ENCODE data around the gene TBCK.

DNA sequence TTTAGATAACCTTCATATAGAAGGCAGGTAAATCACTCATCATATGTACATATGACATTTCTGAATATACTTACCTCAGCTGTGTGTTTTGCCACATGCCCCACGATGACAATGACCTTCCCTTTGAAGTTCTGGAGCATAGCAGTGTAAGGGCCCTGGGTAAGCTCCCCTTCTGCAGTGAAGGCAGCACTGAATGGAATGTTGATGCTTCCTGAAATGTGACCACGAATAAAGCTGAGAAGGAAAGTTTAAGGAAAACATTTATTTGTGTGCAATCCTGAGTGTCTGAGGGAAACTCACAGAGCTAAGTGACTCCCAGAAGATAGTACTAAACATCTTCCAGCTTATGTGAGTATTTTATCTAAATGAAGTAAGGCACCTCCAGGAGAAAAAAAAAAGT, 220.6 kb downstream of the TBCK start:
- TF ChIP-seq, protein P1, sequence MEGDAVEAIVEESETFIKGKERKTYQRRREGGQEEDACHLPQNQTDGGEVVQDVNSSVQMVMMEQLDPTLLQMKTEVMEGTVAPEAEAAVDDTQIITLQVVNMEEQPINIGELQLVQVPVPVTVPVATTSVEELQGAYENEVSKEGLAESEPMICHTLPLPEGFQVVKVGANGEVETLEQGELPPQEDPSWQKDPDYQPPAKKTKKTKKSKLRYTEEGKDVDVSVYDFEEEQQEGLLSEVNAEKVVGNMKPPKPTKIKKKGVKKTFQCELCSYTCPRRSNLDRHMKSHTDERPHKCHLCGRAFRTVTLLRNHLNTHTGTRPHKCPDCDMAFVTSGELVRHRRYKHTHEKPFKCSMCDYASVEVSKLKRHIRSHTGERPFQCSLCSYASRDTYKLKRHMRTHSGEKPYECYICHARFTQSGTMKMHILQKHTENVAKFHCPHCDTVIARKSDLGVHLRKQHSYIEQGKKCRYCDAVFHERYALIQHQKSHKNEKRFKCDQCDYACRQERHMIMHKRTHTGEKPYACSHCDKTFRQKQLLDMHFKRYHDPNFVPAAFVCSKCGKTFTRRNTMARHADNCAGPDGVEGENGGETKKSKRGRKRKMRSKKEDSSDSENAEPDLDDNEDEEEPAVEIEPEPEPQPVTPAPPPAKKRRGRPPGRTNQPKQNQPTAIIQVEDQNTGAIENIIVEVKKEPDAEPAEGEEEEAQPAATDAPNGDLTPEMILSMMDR (conservative IDR thresholded peaks at IDR 0.05), result no peak
- TF ChIP-seq ZFX (IDR thresholded peaks at IDR 0.05), result no peak
